Fibroblast of lung (primary cell): ENCODE results near the gene SLC25A23.

Experiments
- CTCF ChIP-seq, 2 donors: IDR thresholded peaks in 1 of 2; conservative IDR thresholded peaks in 1 of 2; 1 replicate in 1 of 2; 2 replicates in 1 of 2; pipeline ENCODE4 v1.5.1; 2011 to 2012; ENCODE audit warnings: low read length in 2 of 2, control low read depth in 1 of 2, inconsistent platforms in 1 of 2, low read depth in 1 of 2, mild to moderate bottlenecking in 1 of 2
- EZH2 ChIP-seq: IDR thresholded peaks from 2 replicates; pipeline ENCODE4 v1.5.1; 2012; ENCODE audit warnings: low read length, control low read depth, mild to moderate bottlenecking; ENCODE audit errors: missing control alignments

- TF ChIP-seq CTCF (conservative IDR thresholded peaks at IDR 0.05 in 1 of 2, IDR thresholded peaks at IDR 0.05 in 1 of 2; ENCODE audit: low read depth in 1 of 2, low read length in 2 of 2), result no peak
- no peak for TF ChIP-seq EZH2
These were observed 65.6 kb downstream of the SLC25A23 start for GRCh38 chr19:6393983-6394412.
